CD4-positive, CD25-positive, alpha-beta regulatory T cell (primary cell): ENCODE measurements around the gene KCNN4. TPM values are rescaled to one million over a fixed set of nuclear protein-coding genes. Genes with fewer than 3 reads are reported as not detected.
"Not testable (repeated sequence)": the region's sequence is repeated elsewhere in the genome, so short reads cannot be mapped to it uniquely, and the experiment has no call there.

ENCODE experiments used
- ATAC-seq, 2 donors: fragments of 150-1000 bp; cut with Tn5 transposase; one replicate each; pipeline ENCODE4 v1.10.0; 2021; ENCODE audit warnings: low read depth in 2 of 2, moderate number of reproducible peaks in 2 of 2, moderate library complexity in 1 of 2
- DNase-seq, 3 donors: peaks; one replicate each; pipeline versions ENCODE4 v3.0.0 to v3.0.0-alpha.2; 2012 to 2022; ENCODE audit warnings: mixed read lengths in 1 of 3
- H3K27ac ChIP-seq: one replicate; pipeline ENCODE4 v1.7.0; 2013; ENCODE audit warnings: mild to moderate bottlenecking, low read length; ENCODE audit not compliant: insufficient read depth, poor library complexity, severe bottlenecking
- H3K27me3 ChIP-seq: one replicate; pipeline ENCODE4 v1.7.0; 2013; ENCODE audit warnings: low read length; ENCODE audit not compliant: control insufficient read depth, insufficient read depth
- H3K36me3 ChIP-seq: one replicate; pipeline ENCODE4 v1.7.0; 2013; ENCODE audit warnings: mild to moderate bottlenecking, low read length, moderate library complexity; ENCODE audit not compliant: control insufficient read depth, insufficient read depth
- H3K4me1 ChIP-seq: 2 replicates; pipeline ENCODE4 v1.7.0; 2013; ENCODE audit warnings: mild to moderate bottlenecking, low read length; ENCODE audit not compliant: insufficient read depth, control insufficient read depth, poor library complexity, severe bottlenecking
- H3K4me3 ChIP-seq: one replicate; pipeline ENCODE4 v1.7.0; 2013; ENCODE audit warnings: low read depth, mild to moderate bottlenecking, low read length, moderate library complexity
- H3K9me3 ChIP-seq, 2 experiments: 1 replicate in 1 of 2; 2 replicates in 1 of 2; pipeline ENCODE4 v1.7.0; 2013; ENCODE audit warnings: low read length in 2 of 2, mild to moderate bottlenecking in 1 of 2, moderate library complexity in 1 of 2; ENCODE audit not compliant: control insufficient read depth in 2 of 2
- H3K27ac Mint-ChIP-seq, 3 donors: one replicate each; pipeline ENCODE4 v1.8.0; 2020 to 2022; ENCODE audit warnings: mild to moderate bottlenecking in 3 of 3, mixed read lengths in 3 of 3, moderate library complexity in 2 of 3
- H3K27me3 Mint-ChIP-seq: one replicate; pipeline ENCODE4 v1.8.0; 2022; ENCODE audit warnings: mild to moderate bottlenecking, mixed read lengths
- H3K36me3 Mint-ChIP-seq: one replicate; pipeline ENCODE4 v1.8.0; 2020; ENCODE audit warnings: mixed read lengths
- H3K4me1 Mint-ChIP-seq, 4 donors: one replicate each; pipeline ENCODE4 v1.8.0; 2020 to 2022; ENCODE audit warnings: mixed read lengths in 4 of 4, mild to moderate bottlenecking in 1 of 4
- H3K4me3 Mint-ChIP-seq, 4 donors: one replicate each; pipeline ENCODE4 v1.8.0; 2020 to 2022; ENCODE audit warnings: mild to moderate bottlenecking in 4 of 4, mixed read lengths in 4 of 4, moderate library complexity in 3 of 4
- H3K9me3 Mint-ChIP-seq, 7 donors: one replicate each; pipeline ENCODE4 v1.8.0; 2020 to 2022; ENCODE audit warnings: mixed read lengths in 7 of 7, mild to moderate bottlenecking in 3 of 7, moderate library complexity in 2 of 7
- polyA plus RNA-seq, 4 donors: library from polyadenylated mRNA; unstranded; fragments of 300-500 nt; fragmentation: Illumina TruSeq; gene quantifications; one replicate each; pipeline ENCODE4 v1.2.3, GENCODE V29; 2021
- total RNA-seq: library from RNA; stranded (reverse); gene quantifications from one replicate; pipeline ENCODE4 v1.2.3, GENCODE V29; 2022

The KCNN4 gene
- total RNA-seq (56.1 TPM), polyA plus RNA-seq (10 to 100 TPM; 16.7 to 33.0 (median 30.1) TPM)

DNA sequence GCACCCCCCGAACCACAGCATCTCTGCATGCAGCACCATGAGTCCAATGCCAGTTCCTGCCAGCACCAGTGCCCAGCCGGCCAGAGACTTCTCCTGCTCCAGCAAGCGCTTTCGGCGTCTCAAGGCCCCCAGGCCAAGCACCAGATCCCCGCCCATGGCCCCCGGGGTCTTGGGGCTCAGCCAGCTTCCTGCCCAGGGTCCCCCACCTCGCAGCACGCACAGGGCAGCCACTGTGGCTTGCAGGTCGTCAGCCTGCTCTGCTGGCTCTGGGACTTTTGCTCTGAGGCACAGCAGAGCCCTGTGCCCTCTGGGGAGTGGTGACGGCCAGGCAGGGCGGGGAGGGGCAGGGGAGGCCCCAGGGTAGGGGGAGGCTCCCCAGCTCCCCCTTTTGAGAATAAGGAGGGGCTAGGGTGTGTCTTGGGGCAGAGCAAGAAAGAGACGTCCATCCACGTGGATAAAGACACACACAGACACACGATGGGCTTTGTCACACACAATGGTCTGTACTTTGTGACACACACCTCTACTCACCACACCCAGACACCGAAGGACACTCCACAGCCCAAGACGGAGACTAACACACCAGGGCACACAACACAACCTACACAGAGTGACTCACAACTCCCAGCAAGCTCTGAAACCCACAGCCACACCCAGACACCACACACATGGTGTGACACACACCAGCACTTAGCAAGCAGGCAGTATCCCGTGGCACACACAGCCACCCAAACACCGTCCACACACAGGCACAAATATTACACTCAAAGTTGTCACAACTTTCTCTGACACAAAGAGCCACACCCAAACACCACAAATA is at the start of gene KCNN4:
TSS of gene KCNN4 (minus strand) at position 268 of the 820 bp plus-strand sequence. CDS start at position 156, 112 bp downstream.
- Histone ChIP-seq H3K36me3 (no peaks in the 10 kb centered on the region), H3K4me3 (peak within 1 kb of the TSS; percentile 82), H3K27me3 (no peaks in the 10 kb centered on the region), H3K4me1 (peaks cover 86% of the 10 kb centered on the region), H3K9me3 (no peaks in the 10 kb centered on the region), H3K27ac (peak within 1 kb of the TSS; percentile 77)
- H3K27ac Mint-ChIP-seq = peak within 1 kb of the TSS; percentile 92 to 99 (median 96)
- H3K4me1 Mint-ChIP-seq = peaks cover 17 to 94% (median 59%) of the 10 kb centered on the region in 4 donors
- ATAC-seq (peak; percentile 59 to 67), DNase-seq (peak; percentile 48 to 84 (median 51))
- H3K36me3 Mint-ChIP-seq = no peaks in the 10 kb centered on the region
- H3K4me3 Mint-ChIP-seq = peak within 1 kb of the TSS; percentile 88 to 98 (median 96)
- no peaks in the 10 kb centered on the region for H3K27me3 Mint-ChIP-seq
- no peaks in the 10 kb centered on the region for H3K9me3 Mint-ChIP-seq

DNA sequence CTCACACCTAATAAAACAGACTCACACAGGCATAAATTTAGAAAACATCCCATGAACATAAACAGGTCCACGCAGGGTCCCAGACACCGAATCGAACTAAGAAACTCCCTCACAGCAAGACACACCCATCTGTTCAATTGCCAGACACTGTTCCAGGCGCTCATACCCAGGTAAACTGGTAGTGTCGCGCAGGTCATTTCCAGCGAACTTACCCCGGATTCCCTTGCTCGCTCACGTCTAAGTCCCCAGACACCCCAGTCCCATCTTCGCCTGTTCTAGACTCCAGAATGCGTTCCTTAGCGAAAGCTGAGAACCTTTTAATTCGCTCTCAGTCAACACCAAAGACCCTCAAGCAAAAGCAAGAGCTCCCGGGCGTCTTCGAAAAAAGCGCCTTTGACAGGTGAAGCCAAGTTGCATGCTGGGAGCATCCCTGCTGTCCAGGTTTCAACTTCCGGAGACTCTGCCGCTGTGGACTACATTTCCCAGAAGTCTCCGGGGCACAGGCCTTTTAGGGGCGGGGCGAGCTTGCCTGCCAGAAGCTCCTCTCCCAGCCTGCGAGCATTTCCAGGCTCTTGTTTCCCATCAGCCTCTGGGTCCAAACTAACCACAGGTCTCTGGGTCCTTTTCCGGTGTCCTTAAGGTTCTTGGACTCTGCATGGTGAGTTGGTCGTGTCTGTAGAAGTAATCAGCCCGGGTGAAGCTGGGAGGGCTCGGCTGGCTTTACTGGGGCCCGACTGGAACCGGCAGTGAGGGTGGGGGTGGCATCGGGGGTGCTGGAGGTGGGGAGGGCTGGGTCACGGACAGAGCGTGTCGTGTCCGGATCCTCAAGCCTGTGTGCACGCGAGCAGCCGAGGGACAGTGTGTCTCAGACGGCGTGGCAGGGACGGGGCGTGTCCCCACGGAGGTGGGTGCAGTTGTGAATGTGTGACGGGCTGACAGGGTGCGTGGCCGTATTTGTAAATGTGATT is 46.3 kb upstream of the KCNN4 start, which contains the start of gene ZNF283:
TSS of gene ZNF283 (plus strand) at position 535 of the 968 bp plus-strand sequence. CDS start 6,184 bp downstream, outside the sequence.
- no peaks in the 10 kb centered on the region for H3K27me3 ChIP-seq
- H3K9me3 Mint-ChIP-seq = peaks cover 0 to 5% (median 2%) of the 10 kb centered on the region in 7 donors
- H3K4me1 Mint-ChIP-seq = peaks cover 9 to 20% (median 16%) of the 10 kb centered on the region in 4 donors
- peaks cover 22% of the 10 kb centered on the region for H3K36me3 Mint-ChIP-seq
- H3K27ac Mint-ChIP-seq = peak within 1 kb of the TSS; percentile 40 to 81 (median 81)
- ATAC-seq (peak; percentile 93 to 94), DNase-seq (peak; percentile 75 to 90 (median 78))
- H3K27me3 Mint-ChIP-seq = peaks cover 2% of the 10 kb centered on the region
- H3K4me3 ChIP-seq = peak within 1 kb of the TSS; percentile 90
- H3K27ac ChIP-seq = peak within 1 kb of the TSS; percentile 23
- H3K36me3 ChIP-seq = peaks cover 20% of the 10 kb centered on the region
- H3K9me3 ChIP-seq = no peaks in the 10 kb centered on the region
- peak within 1 kb of the TSS; percentile 79 to 93 (median 91) for H3K4me3 Mint-ChIP-seq
- peaks cover 11% of the 10 kb centered on the region for H3K4me1 ChIP-seq

DNA sequence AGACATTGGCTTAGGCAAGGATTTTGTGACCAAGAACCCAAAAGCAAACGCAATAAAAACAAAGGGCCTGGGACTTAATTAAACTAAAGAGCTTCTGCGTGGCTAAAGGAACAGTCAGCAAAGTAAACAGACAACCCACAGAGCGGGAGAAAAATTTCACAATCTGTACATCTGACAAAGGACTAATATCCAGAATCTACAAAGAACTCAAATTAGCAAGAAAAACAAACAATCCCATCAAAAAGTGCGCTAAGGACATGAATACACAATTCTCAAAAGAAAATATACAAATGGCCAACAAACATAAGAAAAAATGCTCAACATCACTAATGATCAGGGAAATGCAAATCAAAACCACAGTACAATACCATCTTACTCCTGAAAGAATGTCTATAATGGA is 43.8 kb upstream of the KCNN4 start:
- H3K27ac Mint-ChIP-seq, H3K36me3 Mint-ChIP-seq, H3K36me3 ChIP-seq, H3K9me3 Mint-ChIP-seq, H3K9me3 ChIP-seq, H3K4me3 ChIP-seq, ATAC-seq, DNase-seq, H3K27ac ChIP-seq: not testable (repeated sequence)
- Mint-ChIP-seq H3K4me3 (peak overlapping the region in 1 of 4 donors; percentile 18), H3K4me1 (peaks cover 20 to 31% (median 23%) of the 10 kb centered on the region in 4 donors), H3K27me3 (peaks cover 17% of the 10 kb centered on the region)
- Histone ChIP-seq H3K27me3 (peaks cover 14% of the 10 kb centered on the region), H3K4me1 (peaks cover 16% of the 10 kb centered on the region)

DNA sequence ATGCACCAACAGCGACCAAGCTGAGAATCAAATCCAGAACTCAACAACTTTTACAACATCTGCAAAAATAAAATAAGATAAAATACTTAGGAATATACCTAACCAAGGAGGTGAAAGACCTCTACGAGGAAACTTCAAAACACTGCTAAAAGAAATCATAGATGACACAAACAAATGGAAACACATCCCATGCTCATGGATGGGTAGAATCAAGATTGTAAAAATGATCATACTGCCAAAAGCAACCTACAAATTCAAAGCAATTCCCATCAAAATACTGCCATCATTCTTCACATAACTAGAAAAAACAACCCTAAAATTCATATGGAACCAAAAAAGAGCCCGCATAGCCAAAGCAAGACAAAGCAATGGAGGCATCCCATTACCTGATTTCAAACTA is 43.1 kb upstream of the KCNN4 start:
- DNase-seq, H3K27ac Mint-ChIP-seq, H3K36me3 ChIP-seq, ATAC-seq, H3K4me3 ChIP-seq, H3K9me3 Mint-ChIP-seq, H3K27ac ChIP-seq, H3K9me3 ChIP-seq, H3K36me3 Mint-ChIP-seq: not testable (repeated sequence)
- peaks cover 14% of the 10 kb centered on the region for H3K27me3 ChIP-seq
- Mint-ChIP-seq H3K27me3 (peaks cover 22% of the 10 kb centered on the region), H3K4me3 (peak overlapping the region in 1 of 4 donors; percentile 18), H3K4me1 (peaks cover 20 to 31% (median 23%) of the 10 kb centered on the region in 4 donors)
- H3K4me1 ChIP-seq = peaks cover 16% of the 10 kb centered on the region

DNA sequence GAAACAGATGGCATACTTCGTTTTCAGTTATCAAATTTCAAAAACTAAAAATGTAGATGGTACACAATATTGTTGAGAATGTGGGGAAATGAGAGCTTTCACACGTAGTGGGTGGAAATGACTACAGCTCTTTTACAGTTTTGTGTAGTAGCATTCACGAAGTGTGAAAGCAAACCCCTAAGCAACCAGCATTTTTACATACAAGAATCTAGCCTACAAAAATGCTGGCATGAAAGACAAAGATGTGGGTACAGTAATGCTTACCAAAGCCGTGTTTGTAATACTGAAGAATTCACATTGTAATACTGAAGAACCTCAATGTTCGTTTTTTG is 40.1 kb upstream of the KCNN4 start:
- Histone ChIP-seq H3K9me3 (no peaks in the 10 kb centered on the region), H3K4me3 (peak overlapping the region; percentile 63), H3K4me1 (peaks cover 5% of the 10 kb centered on the region), H3K27ac (no peak overlapping the region), H3K36me3 (no peaks in the 10 kb centered on the region), H3K27me3 (peaks cover 18% of the 10 kb centered on the region)
- DNase-seq (no peak), ATAC-seq (no peak)
- no peaks in the 10 kb centered on the region for H3K36me3 Mint-ChIP-seq
- H3K9me3 Mint-ChIP-seq = peaks cover 0 to 3% (median 0%) of the 10 kb centered on the region in 7 donors
- peak overlapping the region; percentile 84 to 92 (median 90) for H3K4me3 Mint-ChIP-seq
- no peak overlapping the region for H3K27ac Mint-ChIP-seq
- H3K4me1 Mint-ChIP-seq = peaks cover 6 to 11% (median 9%) of the 10 kb centered on the region in 4 donors
- peaks cover 28% of the 10 kb centered on the region for H3K27me3 Mint-ChIP-seq

DNA sequence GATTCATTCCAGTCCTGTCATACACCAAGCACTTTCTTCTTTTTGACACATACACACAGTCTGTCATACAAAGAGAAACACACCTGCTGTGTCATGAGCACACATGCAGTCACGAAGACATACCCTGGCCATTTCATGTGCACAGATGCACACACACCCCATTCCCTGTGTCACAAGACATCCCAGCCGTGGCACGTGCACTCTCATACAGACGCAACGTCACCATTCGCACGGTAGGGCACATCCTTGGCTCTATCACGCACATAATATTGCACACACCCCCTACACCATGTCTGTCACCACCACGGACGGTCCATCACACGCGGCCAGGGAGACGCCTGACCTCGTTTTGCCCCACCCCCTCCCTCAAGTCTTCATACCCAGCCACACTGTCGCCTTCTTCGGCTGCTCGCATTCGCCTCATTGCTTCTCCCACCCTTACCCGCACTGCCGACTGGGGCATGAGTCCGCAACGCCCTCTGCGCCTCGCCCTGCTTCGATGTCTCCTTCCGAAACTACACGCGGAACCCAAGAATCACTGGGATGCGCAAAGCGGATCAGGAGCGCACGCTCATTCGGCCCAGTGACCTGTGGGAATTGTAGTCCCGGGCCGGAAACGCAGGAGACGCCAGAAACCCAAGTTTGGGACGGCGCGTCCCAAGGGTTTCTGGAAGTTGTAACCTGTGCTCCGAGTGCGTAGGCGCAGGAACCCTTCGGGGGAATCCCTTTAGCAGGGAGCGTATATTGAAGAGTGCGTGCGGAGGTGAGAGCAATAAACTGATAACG is 39.5 kb upstream of the KCNN4 start:
- peaks cover 6 to 11% (median 9%) of the 10 kb centered on the region in 4 donors for H3K4me1 Mint-ChIP-seq
- no peaks in the 10 kb centered on the region for H3K36me3 Mint-ChIP-seq
- Histone ChIP-seq H3K27me3 (peaks cover 18% of the 10 kb centered on the region), H3K9me3 (no peaks in the 10 kb centered on the region), H3K4me3 (peak overlapping the region; percentile 63), H3K4me1 (peaks cover 5% of the 10 kb centered on the region), H3K36me3 (no peaks in the 10 kb centered on the region), H3K27ac (no peak overlapping the region)
- peaks cover 28% of the 10 kb centered on the region for H3K27me3 Mint-ChIP-seq
- peak overlapping the region; percentile 29 to 48 (median 45) for H3K27ac Mint-ChIP-seq
- DNase-seq (peak in 2 of 3 donors; percentile 8 to 18), ATAC-seq (peak; percentile 22 to 28)
- peaks cover 0 to 2% (median 0%) of the 10 kb centered on the region in 7 donors for H3K9me3 Mint-ChIP-seq
- H3K4me3 Mint-ChIP-seq = peak overlapping the region; percentile 84 to 92 (median 90)

DNA sequence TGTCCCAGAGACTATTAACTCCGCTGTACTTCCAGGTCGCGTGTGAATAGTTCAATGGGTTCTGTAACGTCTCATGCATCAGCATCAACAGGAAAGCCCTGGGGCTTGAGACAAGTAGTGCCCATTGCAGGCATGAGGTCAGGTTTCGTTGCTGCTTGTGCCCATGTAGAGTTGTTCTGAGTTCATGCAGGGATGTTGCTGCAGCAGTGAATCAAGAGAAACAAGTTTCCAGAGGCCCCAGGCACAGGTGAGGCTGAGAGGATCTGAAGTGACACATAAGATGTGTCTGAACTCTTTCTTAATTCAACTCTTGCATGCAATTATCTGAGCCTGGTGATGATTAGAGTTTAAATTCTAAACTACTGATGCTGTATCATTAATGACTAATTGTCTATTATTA is 37.7 kb upstream of the KCNN4 start:
- ATAC-seq (no peak), DNase-seq (no peak)
- Mint-ChIP-seq H3K4me3 (peak overlapping the region in 1 of 4 donors; percentile 38), H3K27me3 (peaks cover 30% of the 10 kb centered on the region), H3K27ac (no peak overlapping the region), H3K4me1 (peaks cover 6 to 11% (median 9%) of the 10 kb centered on the region in 4 donors), H3K9me3 (peaks cover 0 to 2% (median 0%) of the 10 kb centered on the region in 7 donors), H3K36me3 (no peaks in the 10 kb centered on the region)
- Histone ChIP-seq H3K4me1 (peaks cover 5% of the 10 kb centered on the region), H3K36me3 (no peaks in the 10 kb centered on the region), H3K27me3 (peaks cover 18% of the 10 kb centered on the region), H3K4me3 (no peak overlapping the region), H3K27ac (no peak overlapping the region), H3K9me3 (no peaks in the 10 kb centered on the region)
